ENCODE data around the gene LRMDA. TPM values are rescaled to one million over a fixed set of nuclear protein-coding genes. Genes with fewer than 3 reads are reported as not detected.

LRMDA gene
- total RNA-seq, 1 donor from 2014 or later, result 0.96 TPM

GRCh38 chr10:75919913-75920312, 488.5 kb downstream of the LRMDA start:
- H3K4me3 ChIP-seq, result no peak overlapping the region
- H3K4me1 ChIP-seq, result no peaks in the 10 kb centered on the region
- intact Hi-C loops (cut with DNase I), result loop anchor here (10.0 kb wide), 1 partner anchor 625 kb away; no protein-coding TSS in a partner anchor
- H3K9me3 ChIP-seq, result no peaks in the 10 kb centered on the region
- no peaks in the 10 kb centered on the region for H3K36me3 ChIP-seq
- TF ChIP-seq, protein P1, sequence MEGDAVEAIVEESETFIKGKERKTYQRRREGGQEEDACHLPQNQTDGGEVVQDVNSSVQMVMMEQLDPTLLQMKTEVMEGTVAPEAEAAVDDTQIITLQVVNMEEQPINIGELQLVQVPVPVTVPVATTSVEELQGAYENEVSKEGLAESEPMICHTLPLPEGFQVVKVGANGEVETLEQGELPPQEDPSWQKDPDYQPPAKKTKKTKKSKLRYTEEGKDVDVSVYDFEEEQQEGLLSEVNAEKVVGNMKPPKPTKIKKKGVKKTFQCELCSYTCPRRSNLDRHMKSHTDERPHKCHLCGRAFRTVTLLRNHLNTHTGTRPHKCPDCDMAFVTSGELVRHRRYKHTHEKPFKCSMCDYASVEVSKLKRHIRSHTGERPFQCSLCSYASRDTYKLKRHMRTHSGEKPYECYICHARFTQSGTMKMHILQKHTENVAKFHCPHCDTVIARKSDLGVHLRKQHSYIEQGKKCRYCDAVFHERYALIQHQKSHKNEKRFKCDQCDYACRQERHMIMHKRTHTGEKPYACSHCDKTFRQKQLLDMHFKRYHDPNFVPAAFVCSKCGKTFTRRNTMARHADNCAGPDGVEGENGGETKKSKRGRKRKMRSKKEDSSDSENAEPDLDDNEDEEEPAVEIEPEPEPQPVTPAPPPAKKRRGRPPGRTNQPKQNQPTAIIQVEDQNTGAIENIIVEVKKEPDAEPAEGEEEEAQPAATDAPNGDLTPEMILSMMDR (IDR thresholded peaks at IDR 0.05), result no peak
- no peaks in the 10 kb centered on the region for H3K27me3 ChIP-seq
- DNase-seq (ENCODE audit: low spot score in 2 of 2), result no peak
- H3K27ac ChIP-seq, result no peak overlapping the region

- TF ChIP-seq, protein P1 (IDR thresholded peaks at IDR 0.05), result peak in 1 of 3 experiments; percentile 30
Observed at GRCh38 chr10:75922435-75922834, 491.0 kb downstream of the LRMDA start.

DNA sequence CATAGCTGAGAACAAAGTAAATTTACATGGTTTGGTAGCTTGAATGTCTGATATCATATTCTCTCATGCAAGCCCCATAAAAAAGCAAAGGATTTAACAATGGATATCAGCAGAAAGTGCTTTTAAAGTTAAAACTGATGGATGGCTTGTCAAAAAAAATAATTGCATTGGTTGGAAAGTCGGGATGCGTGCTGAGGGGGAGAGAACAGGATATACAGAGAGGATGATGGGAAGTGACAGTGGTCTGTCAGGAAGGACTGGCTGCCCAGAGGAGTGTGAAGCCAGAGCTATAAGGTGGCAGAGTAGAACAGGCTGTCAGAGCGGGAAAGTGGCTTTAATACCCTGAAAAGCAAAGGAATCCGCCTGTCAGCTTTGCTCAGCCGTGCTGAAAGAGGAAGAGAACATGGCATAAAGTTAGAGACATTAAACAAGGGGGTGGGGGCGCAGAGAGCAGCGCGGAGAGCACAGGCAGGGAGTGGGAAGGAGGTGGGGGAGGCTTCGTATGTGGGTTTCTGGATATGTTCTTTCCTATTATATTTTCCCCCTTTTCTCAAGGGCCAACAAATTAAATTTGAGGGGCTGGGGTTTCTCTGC, 493.0 kb downstream of the LRMDA start:
- Histone ChIP-seq H3K27ac (no peak overlapping the region), H3K27me3 (no peaks in the 10 kb centered on the region), H3K36me3 (no peaks in the 10 kb centered on the region), H3K4me3 (no peak overlapping the region), H3K4me1 (no peaks in the 10 kb centered on the region), H3K9me3 (no peaks in the 10 kb centered on the region)
- no peak for DNase-seq (ENCODE audit: low spot score in 2 of 2)
- TF ChIP-seq, protein P1 (IDR thresholded peaks at IDR 0.05), result no peak
- intact Hi-C loops (cut with DNase I), result loop anchor here (10.0 kb wide), 1 partner anchor 620 kb away; no protein-coding TSS in a partner anchor

More at GRCh38 chr10:75922435-75922834, 491.0 kb downstream of the LRMDA start:
- no peak for DNase-seq (ENCODE audit: low spot score in 2 of 2)
- Histone ChIP-seq H3K9me3 (no peaks in the 10 kb centered on the region), H3K36me3 (no peaks in the 10 kb centered on the region), H3K4me3 (no peak overlapping the region), H3K4me1 (no peaks in the 10 kb centered on the region), H3K27ac (no peak overlapping the region), H3K27me3 (no peaks in the 10 kb centered on the region)
- intact Hi-C loops (cut with DNase I), result loop anchor here (10.0 kb wide), 1 partner anchor 622 kb away; no protein-coding TSS in a partner anchor

- Histone ChIP-seq H3K4me1 (no peaks in the 10 kb centered on the region), H3K27ac (no peak overlapping the region), H3K4me3 (no peak overlapping the region), H3K9me3 (no peaks in the 10 kb centered on the region), H3K36me3 (no peaks in the 10 kb centered on the region), H3K27me3 (no peaks in the 10 kb centered on the region)
- TF ChIP-seq, protein P1 (IDR thresholded peaks at IDR 0.05), result no peak
- intact Hi-C loops (cut with DNase I), result loop anchor here (5.0 to 10.0 kb wide), 2 partner anchors 529 to 619 kb away; no protein-coding TSS in a partner anchor
- DNase-seq (ENCODE audit: low spot score in 2 of 2), result no peak
Observed at GRCh38 chr10:75925999-75926398, 494.6 kb downstream of the LRMDA start.

DNA sequence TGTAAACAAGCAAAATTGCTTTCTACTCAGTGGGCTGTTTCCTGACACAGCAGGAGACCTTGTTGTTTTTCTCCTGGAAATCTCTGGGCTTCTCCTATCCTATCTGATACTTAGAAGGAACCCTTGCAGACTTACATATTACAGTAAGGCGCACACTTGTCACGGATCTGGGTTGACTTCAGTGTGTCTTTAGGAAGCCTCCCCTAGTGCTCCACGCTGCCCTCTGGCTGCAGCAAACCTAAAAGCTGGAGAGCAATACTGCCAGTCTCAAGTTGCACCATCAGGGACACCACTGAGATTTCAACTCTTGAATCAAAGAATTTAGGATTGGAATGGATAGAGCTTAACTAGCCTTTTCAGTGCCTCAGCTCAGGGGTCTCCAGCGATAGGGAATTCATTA, 495.3 kb downstream of the LRMDA start:
- Histone ChIP-seq H3K36me3 (no peaks in the 10 kb centered on the region), H3K4me3 (no peak overlapping the region), H3K9me3 (no peaks in the 10 kb centered on the region), H3K4me1 (no peaks in the 10 kb centered on the region), H3K27me3 (no peaks in the 10 kb centered on the region), H3K27ac (no peak overlapping the region)
- TF ChIP-seq, protein P1 (IDR thresholded peaks at IDR 0.05), result peak in 1 of 3 experiments; percentile 60
- intact Hi-C loops (cut with DNase I), result loop anchor here (5.0 to 10.0 kb wide), 2 partner anchors 529 to 618 kb away; no protein-coding TSS in a partner anchor
- DNase-seq (ENCODE audit: low spot score in 2 of 2), result peak in 1 of 2 donors; percentile 76

All from ascending aorta (tissue), 2 donors.